Keratinocyte (primary cell): ENCODE measurements around the gene TRIM73.
"Not testable (repeated sequence)": the region's sequence is repeated elsewhere in the genome, so short reads cannot be mapped to it uniquely, and the experiment has no call there.

Source experiments
- CTCF ChIP-seq, 3 experiments: IDR thresholded peaks in 1 of 3; conservative IDR thresholded peaks in 1 of 3; optimal IDR thresholded peaks in 1 of 3; 2 replicates in 2 of 3; 3 replicates in 1 of 3; pipeline versions ENCODE3 to v1.5.1; 2011; ENCODE audit warnings: low read length in 3 of 3, mild to moderate bottlenecking in 3 of 3, moderate library complexity in 2 of 3, control low read depth in 1 of 3, inconsistent platforms in 1 of 3; ENCODE audit not compliant: insufficient read depth in 2 of 3; ENCODE audit errors: extremely low read depth in 1 of 3
- EZH2 ChIP-seq: IDR thresholded peaks from one replicate; pipeline ENCODE4 v1.6.1; 2012; ENCODE audit warnings: inconsistent platforms, mild to moderate bottlenecking, low read length, moderate library complexity

- not testable (repeated sequence) for TF ChIP-seq CTCF (optimal IDR thresholded peaks at IDR 0.05 in 1 of 3, IDR thresholded peaks at IDR 0.05 in 1 of 3, conservative IDR thresholded peaks at IDR 0.05 in 1 of 3; ENCODE audit: extremely low read depth in 1 of 3, insufficient read depth in 2 of 3, low read length in 3 of 3); EZH2
These were observed 35.9 kb upstream of the TRIM73 start for GRCh38 chr7:75359542-75359848.
